ENCODE results near the gene NUDT7.

Gene NUDT7

GRCh38 chr16:77729951-77730350, 7.6 kb downstream of the NUDT7 start:
- no peak for DNase-seq

GRCh38 chr16:77732241-77732946, 10.1 kb downstream of the NUDT7 start:
- DNase-seq = no peak

GRCh38 chr16:77736879-77737278, 14.6 kb downstream of the NUDT7 start:
- no peak for DNase-seq

DNA sequence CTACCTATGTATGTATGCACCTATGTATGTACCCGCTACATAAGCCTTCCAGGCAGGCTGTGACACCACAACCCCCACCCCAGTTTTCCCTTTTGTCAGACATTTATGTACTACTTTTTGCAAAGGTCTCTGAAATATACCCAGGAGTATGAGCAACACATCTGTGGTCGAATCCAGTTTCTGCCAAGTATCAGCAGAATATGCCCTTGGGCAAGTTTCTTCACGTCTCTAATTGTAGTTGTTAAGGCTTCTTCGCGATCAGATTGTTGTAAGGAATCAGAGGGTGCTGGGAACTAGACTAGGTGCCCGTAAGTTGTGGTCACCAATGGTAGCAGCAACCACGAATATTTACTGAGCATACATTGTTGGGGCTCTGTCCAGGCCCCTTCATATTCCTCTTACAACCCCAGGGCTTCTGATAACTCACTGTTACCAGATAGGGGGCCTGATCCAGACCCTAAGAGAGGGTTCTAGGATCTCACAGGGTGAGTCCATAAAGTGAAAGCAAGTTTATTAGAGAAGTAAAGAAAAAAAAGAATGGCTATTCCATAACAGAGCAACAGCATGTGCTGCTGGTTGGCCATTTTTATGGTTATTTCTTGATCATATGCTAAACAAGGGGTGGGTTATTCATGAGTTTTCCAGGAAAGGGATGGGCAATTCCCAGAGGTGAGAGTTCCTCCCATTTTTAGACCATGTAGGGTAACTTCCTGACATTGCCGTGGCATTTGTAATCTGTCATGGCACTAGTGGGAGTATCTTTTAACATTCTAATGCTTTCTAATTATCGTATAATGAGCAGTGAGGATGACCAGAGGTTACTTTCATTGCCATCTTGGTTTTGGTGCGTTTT, 16.6 kb downstream of the NUDT7 start:
- no peak for DNase-seq

GRCh38 chr16:77739559-77739892, 17.2 kb downstream of the NUDT7 start:
- no peak for DNase-seq

DNA sequence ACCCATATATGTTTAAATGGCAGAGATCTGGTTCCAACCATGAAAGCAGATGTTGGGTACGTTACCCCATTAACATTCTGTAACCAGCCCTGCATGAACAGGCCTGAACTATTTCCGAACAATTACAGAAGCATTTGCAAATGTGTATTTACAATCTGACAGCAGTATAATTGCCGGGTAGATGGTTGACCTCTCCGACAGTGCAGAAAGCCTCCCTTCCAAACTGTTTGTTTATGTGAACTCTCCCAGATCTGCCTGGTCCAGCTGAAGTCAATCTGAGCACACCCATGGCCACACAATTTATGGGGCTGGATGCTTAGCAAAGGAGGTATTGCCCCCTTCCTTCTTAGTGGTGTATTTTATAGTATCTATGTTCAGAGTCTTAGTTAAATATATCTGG, 21.8 kb downstream of the NUDT7 start:
- no peak for DNase-seq

DNA sequence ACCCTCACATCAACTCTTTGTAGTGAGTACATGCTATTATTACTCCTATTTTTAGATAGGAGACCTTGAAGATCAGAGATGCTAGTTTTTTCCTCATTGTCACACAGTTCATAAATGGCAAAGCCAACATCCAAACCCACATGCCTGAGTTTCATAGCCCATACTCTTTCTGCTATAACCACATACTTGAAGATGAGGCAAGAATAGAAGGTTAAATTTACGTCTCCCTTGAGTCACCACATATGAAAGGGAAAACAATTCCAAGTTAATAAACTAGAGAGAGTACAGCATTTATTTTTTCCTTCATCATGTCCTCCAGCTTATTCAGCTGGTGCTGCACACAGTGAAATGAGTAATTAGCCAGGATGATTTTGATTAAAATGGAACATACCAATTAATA, 23.7 kb downstream of the NUDT7 start:
- DNase-seq = no peak

- no peak for DNase-seq
These were observed 26.2 kb downstream of the NUDT7 start for GRCh38 chr16:77748421-77749005.

DNA sequence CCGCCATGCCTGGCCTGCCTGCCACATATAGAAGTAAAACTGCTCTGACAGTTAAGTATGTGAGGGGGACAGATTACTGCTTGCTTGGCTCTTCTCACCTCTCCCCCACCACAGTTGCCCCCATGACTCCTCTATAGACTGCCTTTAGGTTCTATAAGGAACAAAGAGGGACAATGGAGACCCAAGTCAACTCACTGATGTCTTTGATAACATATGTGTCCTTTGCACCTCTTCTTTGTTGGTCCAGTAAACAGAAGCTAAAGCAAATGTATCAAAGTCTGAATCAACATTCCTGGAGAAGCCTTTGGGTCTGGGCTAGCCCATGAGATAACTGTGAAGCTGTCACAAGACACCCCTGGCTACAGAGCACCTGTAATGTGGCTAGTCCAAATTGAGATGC, 27.1 kb downstream of the NUDT7 start:
- no peak for DNase-seq

DNA sequence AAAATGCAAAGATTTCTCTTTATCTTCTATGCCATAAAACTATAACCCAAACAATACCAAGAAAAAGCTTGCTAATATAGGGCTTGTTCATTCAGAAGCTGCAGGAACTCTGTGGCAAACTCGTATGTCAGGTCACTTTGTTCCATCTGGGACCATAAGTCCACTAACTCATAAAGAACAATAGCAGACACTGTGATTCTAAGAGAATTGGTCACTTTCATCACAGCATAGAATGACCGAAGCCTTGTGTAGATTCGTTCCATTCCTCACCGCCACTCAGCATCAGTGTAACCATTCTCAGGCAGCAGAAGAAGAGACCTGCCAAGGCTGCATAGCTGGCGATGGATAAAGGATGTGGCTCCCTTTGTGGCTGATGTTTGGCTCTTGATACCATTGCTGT, 35.7 kb downstream of the NUDT7 start:
- no peak for DNase-seq

- no peak for DNase-seq
These were observed 36.2 kb downstream of the NUDT7 start for GRCh38 chr16:77758508-77758907.

DNA sequence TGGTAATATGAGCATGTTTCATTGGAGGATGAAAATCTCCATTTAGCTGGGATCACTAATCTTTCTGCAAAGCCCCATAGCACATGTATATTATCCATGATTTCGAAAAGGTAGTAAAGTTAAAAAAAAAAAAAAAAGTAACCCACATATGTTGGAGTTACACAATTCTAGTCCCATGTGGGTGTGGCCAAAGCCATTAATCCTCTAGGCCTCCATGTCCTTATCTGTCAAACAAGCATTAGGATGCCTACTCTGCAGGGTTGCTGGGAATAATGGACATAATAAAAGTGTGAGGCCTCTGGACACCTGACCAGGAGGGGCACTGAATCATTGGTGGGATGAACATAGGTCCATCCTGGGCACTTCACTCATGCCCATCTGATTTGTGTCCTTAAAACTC, 36.9 kb downstream of the NUDT7 start:
- DNase-seq = no peak

DNA sequence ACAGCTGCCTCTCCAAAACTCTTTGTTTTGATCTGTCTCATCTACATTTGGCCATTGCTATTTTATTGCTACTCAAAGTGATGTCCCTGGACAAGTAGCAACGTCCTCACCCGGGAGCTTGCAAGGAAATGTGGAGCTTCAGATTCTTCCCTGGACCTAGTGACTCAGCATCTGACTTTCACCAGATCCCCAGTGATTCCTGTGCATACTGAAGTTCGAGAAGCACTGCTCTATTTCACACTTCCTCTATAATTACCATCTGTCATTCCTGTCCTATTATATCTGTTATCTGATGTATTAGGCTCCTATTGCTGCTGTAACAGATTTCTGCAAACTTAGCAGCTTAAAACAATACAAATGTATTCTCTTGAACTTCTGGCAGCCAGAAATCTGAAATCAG, 37.5 kb downstream of the NUDT7 start:
- DNase-seq = no peak

- DNase-seq = no peak
These were observed 38.5 kb downstream of the NUDT7 start for GRCh38 chr16:77760800-77761199.

DNA sequence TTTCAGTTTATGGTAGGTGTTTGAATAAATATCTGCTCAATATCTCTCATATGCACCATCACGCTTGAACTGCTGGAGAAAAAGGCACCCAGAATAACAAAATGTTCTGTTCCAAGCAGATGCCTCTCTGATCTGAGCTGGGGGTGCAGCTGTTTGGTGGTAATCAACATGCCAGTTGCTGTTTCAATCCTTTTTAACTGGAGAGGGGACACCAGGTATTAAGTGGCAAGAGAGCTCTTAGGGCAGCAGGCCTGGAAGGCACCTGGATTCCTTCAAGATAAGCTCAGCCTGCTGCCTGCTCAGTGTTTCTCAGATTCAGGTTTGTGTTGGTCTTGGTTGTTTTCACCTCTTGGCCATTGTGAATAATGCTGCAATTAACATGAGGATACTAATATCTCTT, 38.9 kb downstream of the NUDT7 start:
- no peak for DNase-seq

DNA sequence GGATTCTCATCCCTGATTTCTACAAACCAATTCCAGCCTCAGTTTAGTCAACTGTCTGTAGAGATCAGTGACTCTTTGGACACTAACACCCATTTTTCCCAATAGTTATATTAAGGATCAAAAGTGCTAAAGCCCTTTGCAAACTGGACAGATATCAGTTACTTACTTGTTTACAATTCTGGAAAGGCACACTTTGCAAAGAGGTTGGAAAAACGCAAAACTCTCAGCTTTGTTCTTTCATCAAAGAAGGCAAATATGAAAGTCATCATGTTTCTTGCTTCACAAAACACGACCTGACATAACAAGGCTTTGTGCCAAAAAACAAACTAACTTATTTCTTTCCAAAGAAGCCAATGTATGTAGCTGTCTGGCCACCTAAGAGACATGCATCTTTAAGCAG, 39.9 kb downstream of the NUDT7 start:
- no peak for DNase-seq

GRCh38 chr16:77763994-77764393, 41.7 kb downstream of the NUDT7 start:
- DNase-seq = no peak

GRCh38 chr16:77767211-77767610, 44.9 kb downstream of the NUDT7 start:
- DNase-seq = no peak

DNA sequence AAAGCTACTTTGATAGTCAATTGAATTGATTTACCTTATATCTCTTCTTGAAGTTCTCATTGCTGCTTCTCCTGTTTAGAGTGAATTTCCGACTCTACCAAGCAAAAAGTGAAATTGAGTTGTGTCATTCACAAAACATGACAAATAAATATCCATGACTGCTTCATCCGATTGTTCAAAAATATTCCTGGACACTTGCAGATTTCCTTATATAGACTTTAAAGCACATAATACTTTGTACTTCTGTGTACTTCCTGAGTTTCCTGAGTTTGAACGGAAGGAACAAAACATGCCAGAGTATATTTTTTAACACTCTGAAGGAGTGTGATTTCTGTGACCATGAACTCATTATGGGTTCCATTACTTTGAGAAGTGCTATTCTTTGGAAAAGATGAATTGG, 45.5 kb downstream of the NUDT7 start:
- no peak for DNase-seq

DNA sequence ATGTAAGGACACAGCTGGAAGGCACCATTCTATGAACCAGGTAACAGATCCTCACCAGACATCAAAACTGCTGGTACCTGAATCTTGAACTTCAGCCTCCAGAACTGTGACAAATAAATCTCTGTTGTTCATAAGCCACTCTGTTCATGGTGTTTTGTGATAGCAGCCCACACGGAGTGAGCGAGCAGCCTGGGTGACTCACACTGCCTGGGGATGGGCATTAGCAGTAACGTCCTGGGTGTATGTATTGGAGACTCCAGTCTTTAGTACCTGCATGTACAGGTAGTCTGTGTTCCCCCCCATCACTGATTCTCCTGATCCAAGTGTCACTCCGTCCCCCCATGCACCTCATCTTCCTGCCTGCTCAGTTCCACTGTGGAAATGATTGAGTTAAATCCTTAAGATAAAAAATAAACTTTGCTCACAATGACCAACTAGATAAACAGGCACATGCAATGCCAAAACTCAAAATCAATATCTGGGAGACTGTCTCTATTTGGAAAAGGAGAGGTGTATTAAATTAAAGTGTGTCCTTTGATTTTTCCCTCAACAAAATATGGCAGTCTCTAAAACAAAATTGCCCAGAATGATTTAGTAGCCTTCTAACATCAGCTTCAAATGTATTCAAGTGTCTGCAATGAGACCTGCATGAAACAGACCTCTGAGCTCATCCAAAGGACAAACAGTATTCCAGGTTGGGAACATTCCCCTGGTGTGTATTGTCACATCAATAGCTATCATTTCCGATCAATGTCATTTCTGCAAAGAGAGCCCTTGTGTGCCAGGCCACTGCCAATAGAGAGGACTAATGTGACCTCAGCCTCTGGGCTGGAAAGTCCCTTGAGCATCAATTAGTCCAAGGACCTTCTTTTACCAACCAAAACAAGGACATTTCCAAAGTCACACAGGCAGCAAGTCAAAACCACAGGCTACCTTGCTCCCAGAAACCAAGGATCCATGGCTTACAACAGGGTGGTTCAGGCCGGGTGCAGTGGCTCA, 53.9 kb downstream of the NUDT7 start:
- no peak for DNase-seq

- no peak for DNase-seq
These were observed 55.4 kb downstream of the NUDT7 start for GRCh38 chr16:77777745-77778144.

GRCh38 chr16:77780378-77780837, 58.1 kb downstream of the NUDT7 start:
- DNase-seq = peak; percentile 78

GRCh38 chr16:77781091-77781490, 58.8 kb downstream of the NUDT7 start:
- no peak for DNase-seq

All from kidney glomerular epithelial cell (primary cell).